K562 (cell line): ENCODE measurements around the gene GHRH. TPM values are rescaled to one million over a fixed set of nuclear protein-coding genes. Genes with fewer than 3 reads are reported as not detected.

Source experiments
- E2F6 ChIP-seq, 2 experiments: IDR thresholded peaks; 2 replicates each; pipeline ENCODE4 v1.6.1; 2011; ENCODE audit warnings: borderline replicate concordance in 1 of 2, control low read depth in 1 of 2, low read depth in 1 of 2, low read length in 1 of 2, mild to moderate bottlenecking in 1 of 2, mixed read lengths in 1 of 2, moderate library complexity in 1 of 2; ENCODE audit not compliant: insufficient read depth in 1 of 2, insufficient read length in 1 of 2, poor library complexity in 1 of 2, severe bottlenecking in 1 of 2; ENCODE audit errors: extremely low read depth in 1 of 2
- FOSL1 ChIP-seq: fragments of 200-800 bp; sonication (Bioruptor generic); conservative IDR thresholded peaks from 2 replicates; pipeline ENCODE4 v1.6.1; 2016; ENCODE audit warnings: missing genetic modification characterization, missing compliant biosample characterization
- HIVEP1 ChIP-seq: fragments of 250-450 bp; sonication (Bioruptor Pico); IDR thresholded peaks from 2 replicates; pipeline ENCODE4 v1.4.0; 2020; ENCODE audit warnings: mild to moderate bottlenecking
- KLF1 ChIP-seq: fragments of 450-650 bp; IDR thresholded peaks from 2 replicates; pipeline ENCODE4 v1.6.1; 2016; ENCODE audit warnings: missing genetic modification characterization, missing compliant biosample characterization
- RFX1 ChIP-seq: fragments of 450-650 bp; IDR thresholded peaks from 2 replicates; pipeline ENCODE4 v1.6.1; 2016; ENCODE audit warnings: mild to moderate bottlenecking, moderate library complexity
- SP1 ChIP-seq: sonication (generic); formaldehyde crosslinking; IDR thresholded peaks from 2 replicates; pipeline ENCODE4 v1.8.1; 2022; ENCODE audit warnings: mild to moderate bottlenecking, missing genetic modification reagents
- STAG1 ChIP-seq: sonication (generic); formaldehyde crosslinking; IDR thresholded peaks from 2 replicates; pipeline ENCODE4 v1.5.0; 2020; ENCODE audit warnings: missing genetic modification reagents, borderline replicate concordance
- TGIF2 ChIP-seq: sonication (generic); formaldehyde crosslinking; IDR thresholded peaks from 2 replicates; pipeline ENCODE4 v1.8.1; 2022; ENCODE audit warnings: mild to moderate bottlenecking, missing genetic modification reagents, moderate library complexity
- ZNF174 ChIP-seq: fragments of 250-450 bp; sonication (Bioruptor Pico); IDR thresholded peaks from 2 replicates; pipeline ENCODE4 v1.4.0; 2020; ENCODE audit warnings: mild to moderate bottlenecking
- ZNF3 ChIP-seq: fragments of 250-450 bp; sonication (Bioruptor Pico); IDR thresholded peaks from 2 replicates; pipeline ENCODE4 v1.5.0; 2021; ENCODE audit warnings: mild to moderate bottlenecking, moderate library complexity
- ZNF324 ChIP-seq: fragments of 250-450 bp; sonication (Bioruptor Pico); IDR thresholded peaks from 2 replicates; pipeline ENCODE4 v1.4.0; 2020; ENCODE audit warnings: mild to moderate bottlenecking
- ZNF507 ChIP-seq: conservative IDR thresholded peaks from 2 replicates; pipeline ENCODE4 v1.6.1; 2017; ENCODE audit warnings: missing genetic modification characterization, missing compliant biosample characterization
- polyA plus RNA-seq, 8 experiments: library from polyadenylated mRNA; depleted of rRNA in 4 of 8; stranded (reverse) in 5 of 8; unstranded in 3 of 8; fragments of >200 nt; fragmentation: Nextera tagmentation in 2 of 8; fragmentation: Illumina TruSeq in 1 of 8; extraction: Ambion mirVana in 2 of 8; extraction: Trizol in 1 of 8; gene quantifications; 2 replicates each; pipeline versions ENCODE4 v1.2.1 to v1.2.3, GENCODE V29; 2011 to 2014; ENCODE audit warnings: inconsistent platforms in 1 of 8, missing spikeins in 1 of 8
- total RNA-seq, 7 experiments: library from RNA; depleted of rRNA in 6 of 7; stranded (reverse); fragments of >200 nt in 6 of 7; fragmentation: Illumina TruSeq in 2 of 7; extraction: Trizol in 2 of 7; gene quantifications; 2 replicates each; pipeline versions ENCODE4 v1.2.1 to v1.2.3, GENCODE V29; 2011 to 2021; ENCODE audit warnings: low replicate concordance in 1 of 7

The GHRH gene
- total and polyA plus RNA-seq, 9 of the 15 experiments (the other 6 are each of a cell fraction or from before 2014, with no cell fraction given), result not detected

- TF ChIP-seq KLF1 (tag) (no peak), ZNF174 (CRISPR knock-in tag) (no peak), HIVEP1 (CRISPR knock-in tag) (no peak), E2F6 (IDR thresholded peaks at IDR 0.05; ENCODE audit: borderline replicate concordance in 1 of 2, extremely low read depth in 1 of 2, insufficient read depth in 1 of 2, insufficient read length in 1 of 2, low read depth in 1 of 2, low read length in 1 of 2, poor library complexity in 1 of 2, severe bottlenecking in 1 of 2) (no peak), ZNF507 (no peak), TGIF2 (no peak), ZNF3 (CRISPR knock-in tag) (no peak), RFX1 (no peak), SP1 (no peak), FOSL1 (no peak), ZNF324 (no peak), STAG1 (CRISPR knock-in tag) (no peak)
Observed at GRCh38 chr20:37218441-37218840, 43.2 kb downstream of the GHRH start (continued).
